ENCODE results near the gene ZCCHC10. TPM values are rescaled to one million over a fixed set of nuclear protein-coding genes. Genes with fewer than 3 reads are reported as not detected.

Gene ZCCHC10
- total and polyA plus RNA-seq, 9 of the 15 experiments (the other 6 are each of a cell fraction or from before 2014, with no cell fraction given), result 11.9 to 146 (median 51.8) TPM

DNA sequence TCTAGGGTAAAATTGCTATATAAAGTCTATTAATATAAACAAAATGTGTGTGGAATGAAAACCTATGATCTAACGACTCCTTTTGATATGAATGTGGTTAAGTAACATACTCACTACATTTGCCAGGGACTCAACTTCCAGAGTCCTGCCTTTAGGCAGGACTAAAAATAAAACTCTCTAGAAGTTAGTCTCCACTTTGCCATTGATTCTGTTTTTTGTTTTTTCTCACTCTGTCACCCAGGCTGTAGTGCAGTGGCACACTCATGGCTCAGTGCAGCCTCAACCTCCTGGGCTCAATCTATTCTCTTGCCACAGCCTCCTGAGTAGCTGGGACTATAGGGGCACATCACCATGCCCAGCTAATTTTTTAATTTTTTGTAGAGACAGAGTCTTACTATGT lies 30.0 kb downstream of the ZCCHC10 start:
- 50% methylated on average over 1 of the region's 1 CpG for WGBS (ENCODE audit: insufficient coverage, low coverage, missing lambda C conversion rate)
- CTCF ChIA-PET (ENCODE audit: low intra/inter-chr PET ratio), result no interaction called here
- in situ Hi-C loops (cut with MboI), result no loop called here

More for the DNA sequence above, 30.0 kb downstream of the ZCCHC10 start:
- TF ChIP-seq GATA2 (CRISPR knock-in tag; IDR thresholded peaks at IDR 0.05) (no peak), ETV1 (tag; conservative IDR thresholded peaks at IDR 0.05; ENCODE audit: low read depth) (no peak), OTX1 (CRISPR knock-in tag; IDR thresholded peaks at IDR 0.05) (no peak), HOXB6 (CRISPR knock-in tag; IDR thresholded peaks at IDR 0.05; ENCODE audit: borderline replicate concordance) (no peak), MBD1 (CRISPR knock-in tag; IDR thresholded peaks at IDR 0.05) (no peak), MTA2 (IDR thresholded peaks at IDR 0.05; ENCODE audit: low read depth) (no peak)
- H3K9ac ChIP-seq (ENCODE audit: insufficient read depth in 1 of 2, low read depth in 2 of 2, low read length in 2 of 2), result no peak overlapping the region
- H3K27ac ChIP-seq (ENCODE audit: extremely low read depth, low read depth, low read length), result no peak overlapping the region
- no peaks in the 10 kb centered on the region for H3K9me3 ChIP-seq (replicated peaks; ENCODE audit: control insufficient read depth, insufficient read depth, low read depth, low read length)
- no peaks in the 10 kb centered on the region for H3K9me1 ChIP-seq (ENCODE audit: control insufficient read depth, insufficient read depth, low read length)
- no peaks in the 10 kb centered on the region for H3K27me3 ChIP-seq (ENCODE audit: control insufficient read depth in 2 of 2, insufficient read depth in 2 of 2, low read length in 2 of 2)
- FAIRE-seq, result no peak
- peaks cover 3% of the 10 kb centered on the region; the same call in 1 of the 3 replicates for H3K36me3 ChIP-seq (ENCODE audit: control insufficient read depth, insufficient read depth, low read length)
- no peak overlapping the region for H3K4me2 ChIP-seq (ENCODE audit: insufficient read depth, low read length)
- no peaks in the 10 kb centered on the region for H4K20me1 ChIP-seq (replicated peaks; ENCODE audit: control insufficient read depth, insufficient read depth, low read length)
- no peak for DNase-seq (ENCODE audit: extremely low read depth in 1 of 4, low spot score in 3 of 4)
- POLR2A ChIA-PET, result interaction anchor here (1.2 kb wide), 1 partner anchor 55 kb away, joined by 4 read pairs; the partner anchor contains the start of gene HSPA4
- ATAC-seq, result no peak
- no peak overlapping the region for H3K4me3 ChIP-seq
- intact Hi-C loops (cut with micrococcal nuclease), result no loop called here
- no peaks in the 10 kb centered on the region for H3K4me1 ChIP-seq (replicated peaks in 1 of 2; ENCODE audit: control insufficient read depth in 2 of 2, insufficient read depth in 2 of 2, low read length in 2 of 2)
- no peaks in the 10 kb centered on the region for H3K79me2 ChIP-seq (ENCODE audit: control insufficient read depth, insufficient read depth, low read length)
- no peak overlapping the region for H2AFZ ChIP-seq (ENCODE audit: low read depth, low read length)
- no TSS peak for BruUV-seq (replicated peaks)
